ENCODE data around the gene GEMIN4.
"Not testable (repeated sequence)": the region's sequence is repeated elsewhere in the genome, so short reads cannot be mapped to it uniquely, and the experiment has no call there.

GEMIN4 gene

GRCh38 chr17:781805-782731 lies 30.0 kb upstream of the GEMIN4 start, which contains the start of the genes GLOD4 and MRM3:
TSS of gene GLOD4 (minus strand) at chr17:782280. CDS start at chr17:782255, 25 bp downstream.
TSS of gene MRM3 (plus strand) at chr17:782353. CDS start at chr17:782379, 26 bp downstream.
- FAIRE-seq: peak; percentile 99
- peak; percentile 96 for DNase-seq (ENCODE audit: insufficient read length, low spot score)

DNA sequence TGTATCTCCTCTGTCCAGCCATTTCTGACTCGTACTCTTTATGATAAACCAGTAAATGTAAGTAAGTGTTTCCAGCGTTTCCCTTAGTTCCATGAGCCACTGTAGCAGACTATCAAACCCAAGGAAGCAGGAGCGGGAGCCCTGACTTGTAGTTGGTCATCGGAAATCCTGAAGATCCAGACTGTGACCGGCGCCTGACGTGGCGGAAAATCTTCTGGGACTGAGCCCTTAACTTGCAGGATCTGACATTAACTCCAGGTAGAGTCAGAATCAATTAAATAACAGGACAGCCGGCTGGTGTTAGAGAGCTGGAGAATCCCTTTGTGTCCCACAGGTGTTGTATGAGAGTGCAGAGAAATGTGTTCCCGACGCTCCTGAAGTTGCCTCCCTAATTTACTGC lies 26.0 kb upstream of the GEMIN4 start:
- no peak for DNase-seq (ENCODE audit: insufficient read length, low spot score)
- FAIRE-seq: no peak

DNA sequence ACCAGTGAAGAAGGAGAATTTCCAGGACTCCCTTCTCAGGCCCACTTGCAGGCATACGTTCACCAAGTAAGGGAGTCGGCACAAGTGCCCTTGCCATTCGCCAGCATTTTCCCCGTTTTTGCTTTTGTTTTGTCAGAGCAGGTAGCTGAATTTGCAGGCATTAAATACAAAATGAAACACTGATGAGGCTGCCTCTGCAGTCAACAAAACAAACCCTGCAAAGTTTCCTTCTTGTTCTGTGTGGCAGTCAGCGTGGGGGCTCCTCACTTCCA lies 22.2 kb upstream of the GEMIN4 start:
- DNase-seq (ENCODE audit: insufficient read length, low spot score): no peak
- FAIRE-seq: no peak

DNA sequence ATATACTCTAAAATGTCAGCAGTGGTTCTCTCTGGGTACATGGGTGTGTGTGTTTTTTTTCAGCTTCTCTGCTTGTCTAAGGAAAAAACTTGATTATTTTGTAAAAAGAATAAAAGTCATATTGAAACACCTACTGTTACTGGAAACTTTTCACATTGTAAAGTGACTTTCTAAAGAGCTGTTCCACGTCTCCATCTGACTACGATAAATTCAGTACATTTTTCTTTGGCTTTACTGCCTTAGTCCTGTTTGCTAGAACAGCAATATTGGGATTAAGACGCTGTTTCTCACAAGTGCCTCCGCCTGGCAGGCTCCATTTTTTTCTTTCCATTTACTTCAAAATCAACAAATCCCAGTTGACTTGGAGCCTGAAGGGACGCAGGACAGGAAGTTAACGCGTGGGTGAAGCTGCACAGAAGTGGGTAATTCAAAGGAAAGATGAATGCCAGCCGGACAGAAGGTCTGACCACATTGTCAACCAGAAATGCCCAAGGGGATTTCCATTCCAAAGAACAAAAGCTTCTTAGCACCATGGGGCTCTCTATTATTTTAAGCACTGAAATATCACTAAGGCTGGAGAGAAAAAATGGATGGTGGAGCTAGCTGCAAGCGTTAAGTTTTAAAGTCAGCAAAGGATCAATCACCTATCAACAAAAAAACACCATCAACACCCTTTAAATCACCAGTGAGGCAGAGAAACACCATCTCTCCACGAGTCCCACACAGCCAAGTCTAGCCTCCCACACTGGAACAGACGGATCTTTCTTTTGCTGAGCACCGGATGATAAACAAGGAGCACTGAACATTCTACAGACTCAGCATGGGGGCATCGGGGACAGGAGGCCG lies 21.6 kb upstream of the GEMIN4 start:
- no peak for DNase-seq (ENCODE audit: insufficient read length, low spot score)
- FAIRE-seq: no peak

- FAIRE-seq (no peak), DNase-seq (ENCODE audit: insufficient read length, low spot score) (no peak)
These were observed 21.0 kb upstream of the GEMIN4 start for GRCh38 chr17:773016-773415.

- DNase-seq (ENCODE audit: insufficient read length, low spot score) (no peak), FAIRE-seq (no peak)
These were observed 15.0 kb upstream of the GEMIN4 start for GRCh38 chr17:767076-767475.

DNA sequence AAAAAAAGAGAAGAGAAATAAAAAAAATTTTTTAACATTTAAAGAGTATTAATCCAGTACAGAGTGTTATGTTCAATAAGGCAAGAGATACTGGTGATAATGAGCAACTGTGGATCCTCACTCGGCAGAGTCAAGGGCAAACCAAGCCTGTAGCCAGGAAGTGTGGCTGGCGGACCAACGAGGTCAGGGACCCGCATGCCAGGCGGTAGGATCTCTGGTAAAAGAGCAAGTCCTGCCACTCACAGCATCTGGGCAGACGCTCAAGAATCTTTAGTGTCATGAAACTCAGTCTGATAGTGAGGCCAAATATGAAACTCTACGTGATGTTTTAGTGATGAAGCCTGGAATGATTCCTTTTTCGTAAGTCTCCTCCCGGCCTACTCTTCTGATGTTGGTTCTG lies 8.3 kb upstream of the GEMIN4 start:
- DNase-seq (ENCODE audit: insufficient read length, low spot score) (no peak), FAIRE-seq (no peak)

GRCh38 chr17:759964-760363 lies 7.9 kb upstream of the GEMIN4 start:
- DNase-seq (ENCODE audit: insufficient read length, low spot score) (no peak), FAIRE-seq (no peak)

DNA sequence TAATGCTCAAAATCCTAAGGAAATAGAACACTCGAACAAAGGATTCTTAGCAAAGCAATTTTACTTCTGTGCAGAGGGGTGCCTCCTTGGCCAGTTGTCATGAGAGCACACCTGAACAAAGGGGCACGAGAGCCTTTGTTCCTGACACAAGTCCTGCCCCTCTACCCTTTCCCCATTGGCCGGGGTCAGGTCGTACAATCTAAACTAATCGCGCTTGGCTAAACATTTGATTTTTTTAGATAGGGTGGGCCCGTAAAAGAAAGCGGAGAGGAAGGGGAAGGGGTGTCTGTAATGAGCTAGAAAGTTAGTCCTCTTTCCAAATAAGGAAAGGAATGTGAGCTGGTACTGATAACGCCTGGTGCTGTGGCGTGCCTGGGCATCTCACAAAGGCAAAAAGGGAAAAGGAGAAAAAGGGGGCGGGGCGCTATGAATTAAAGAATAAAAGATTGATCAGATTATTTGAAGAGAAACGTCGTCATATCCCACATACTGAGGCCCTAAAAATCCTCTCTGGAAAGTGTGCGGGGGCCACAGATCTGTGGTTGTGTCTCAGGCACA lies 4.0 kb upstream of the GEMIN4 start:
- not testable (repeated sequence) for FAIRE-seq; DNase-seq (ENCODE audit: insufficient read length, low spot score)

GRCh38 chr17:755319-755961 lies 3.4 kb upstream of the GEMIN4 start:
- not testable (repeated sequence) for FAIRE-seq; DNase-seq (ENCODE audit: insufficient read length, low spot score)

DNA sequence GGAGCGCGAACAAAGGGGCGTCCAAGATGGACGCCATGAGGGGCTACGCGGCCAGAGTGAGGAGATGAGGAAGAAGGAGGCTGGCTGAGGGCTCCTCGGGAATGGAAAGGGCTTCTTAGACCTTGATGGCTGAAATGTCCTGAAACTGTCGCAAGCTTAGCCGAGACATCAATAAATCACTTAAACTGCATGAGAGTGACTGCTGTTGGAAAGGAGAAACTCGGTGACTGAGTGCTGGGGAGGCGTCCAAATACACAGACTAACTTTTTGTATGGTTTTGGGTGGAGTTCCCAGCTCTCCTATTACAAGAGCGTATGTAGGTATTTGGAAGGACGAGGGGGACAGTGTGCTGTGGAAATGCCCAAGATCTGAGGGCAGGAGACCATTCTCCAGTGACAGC lies 1.4 kb upstream of the GEMIN4 start:
- DNase-seq (ENCODE audit: insufficient read length, low spot score) (no peak), FAIRE-seq (no peak)

DNA sequence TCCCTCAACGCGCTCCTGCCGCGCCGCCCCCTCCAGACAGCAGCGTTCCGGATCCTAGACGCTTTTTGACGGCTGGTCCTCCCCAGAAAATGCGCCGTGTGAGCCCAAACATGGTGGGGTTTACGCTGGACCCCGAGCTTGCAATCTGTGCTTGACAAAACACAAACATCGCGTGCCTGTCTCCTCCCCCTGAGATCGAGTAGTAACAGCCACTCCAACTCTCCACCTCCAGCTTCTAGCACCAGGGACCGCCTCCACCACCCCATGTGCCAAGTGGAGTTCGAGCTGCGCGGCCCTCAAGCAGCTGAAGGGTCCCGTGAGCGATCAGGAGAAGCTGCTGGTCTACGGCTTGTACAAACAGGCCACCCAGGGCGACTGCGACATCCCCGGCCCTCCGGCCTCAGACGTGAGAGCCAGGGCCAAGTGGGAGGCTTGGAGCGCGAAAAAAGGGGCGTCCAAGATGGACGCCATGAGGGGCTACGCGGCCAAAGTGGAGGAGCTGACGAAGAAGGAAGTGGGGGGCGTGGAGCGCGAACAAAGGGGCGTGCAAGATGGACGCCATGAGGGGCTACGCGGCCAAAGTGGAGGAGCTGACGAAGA lies 656 bp upstream of the GEMIN4 start:
- DNase-seq (ENCODE audit: insufficient read length, low spot score) (no peak), FAIRE-seq (no peak)

- DNase-seq (ENCODE audit: insufficient read length, low spot score): peak; percentile 32
- no peak for FAIRE-seq
These were observed 629 bp downstream of the GEMIN4 start for GRCh38 chr17:751269-752001.

GRCh38 chr17:750431-751037 lies 1.5 kb downstream of the GEMIN4 start:
- FAIRE-seq (no peak), DNase-seq (ENCODE audit: insufficient read length, low spot score) (no peak)

DNA sequence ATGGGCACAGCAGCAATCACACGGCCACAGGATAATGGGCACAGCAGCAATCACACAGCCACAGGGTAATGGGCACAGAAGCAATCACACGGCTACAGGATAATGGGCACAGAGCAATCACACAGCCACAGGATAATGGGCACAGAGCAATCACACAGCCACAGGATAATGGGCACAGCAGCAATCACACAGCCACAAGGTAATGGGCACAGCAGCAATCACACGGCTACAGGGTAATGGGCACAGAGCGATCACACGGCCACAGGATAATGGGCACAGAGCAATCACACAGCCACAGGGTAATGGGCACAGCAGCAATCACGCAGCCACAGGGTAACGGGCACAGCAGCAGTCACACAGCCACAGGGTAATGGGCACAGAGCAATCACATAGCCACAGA lies 2.7 kb downstream of the GEMIN4 start:
- FAIRE-seq: not testable (repeated sequence)

GRCh38 chr17:748604-749003 lies 3.5 kb downstream of the GEMIN4 start:
- FAIRE-seq: not testable (repeated sequence)

More for the DNA sequence above, 2.7 kb downstream of the GEMIN4 start:
- DNase-seq (ENCODE audit: insufficient read length, low spot score): not testable (repeated sequence)

DNA sequence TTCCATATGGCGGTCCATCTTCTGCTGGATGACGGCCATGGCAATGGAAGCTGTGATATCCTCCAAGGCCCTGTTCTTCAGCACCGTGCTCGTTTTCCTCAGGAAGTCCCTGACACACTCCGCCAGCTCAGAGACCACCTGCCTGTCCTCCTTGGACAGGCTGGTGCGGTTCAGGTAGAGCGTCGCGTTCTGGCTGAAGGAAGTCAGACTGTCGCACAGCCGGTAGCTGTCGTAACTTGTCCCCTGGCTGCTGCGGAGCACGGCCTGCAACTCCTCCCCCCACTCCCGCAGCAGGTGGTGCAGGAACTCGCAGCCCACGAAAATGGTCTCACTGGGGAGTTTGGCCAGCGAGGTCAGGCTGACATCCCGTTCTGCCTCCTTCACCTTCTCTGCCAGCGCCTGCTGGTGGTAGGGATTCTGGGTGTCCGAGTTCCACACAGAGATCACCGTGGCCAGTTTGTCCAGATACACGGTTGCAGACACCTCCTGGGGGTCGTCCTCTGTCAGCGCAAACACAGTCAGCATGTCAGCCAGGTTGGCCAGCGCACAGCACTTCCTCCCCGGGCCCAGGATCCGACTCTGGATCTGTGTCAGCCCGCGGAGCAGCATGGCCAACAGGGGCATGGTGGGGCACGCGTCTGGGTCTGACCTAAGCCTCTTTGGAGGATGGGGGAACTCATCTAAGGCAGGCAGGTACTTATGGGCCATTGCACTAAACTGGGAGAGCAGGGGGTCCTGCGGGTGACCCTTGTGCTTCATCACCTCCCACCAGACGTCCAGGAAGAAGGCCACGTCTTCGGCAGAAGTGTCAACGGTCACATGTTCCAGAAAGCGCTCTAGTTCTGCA lies 5.1 kb downstream of the GEMIN4 start:
- DNase-seq (ENCODE audit: insufficient read length, low spot score) (no peak), FAIRE-seq (no peak)

More at GRCh38 chr17:748604-749003, 3.5 kb downstream of the GEMIN4 start:
- DNase-seq (ENCODE audit: insufficient read length, low spot score): not testable (repeated sequence)

GRCh38 chr17:746181-746580 lies 5.9 kb downstream of the GEMIN4 start:
- no peak for DNase-seq (ENCODE audit: insufficient read length, low spot score)
- FAIRE-seq: no peak

All from GM19239 (cell line).